ENCODE results near the gene STK31. TPM values are rescaled to one million over a fixed set of nuclear protein-coding genes. Genes with fewer than 3 reads are reported as not detected.
"Not testable (repeated sequence)": the region's sequence is repeated elsewhere in the genome, so short reads cannot be mapped to it uniquely, and the experiment has no call there.

STK31 gene
- total and polyA plus RNA-seq, 2 experiments from 2014 or later, result 0.06 to 0.10 TPM

- H3K4me3 ChIP-seq, result peak overlapping the region; percentile 31
- H3K4me2 ChIP-seq, result peak overlapping the region; percentile 89
- H2AFZ ChIP-seq, result peak overlapping the region; percentile 77
- H3K9me3 ChIP-seq (ENCODE audit: low read depth), result no peaks in the 10 kb centered on the region
- peak overlapping the region; percentile 81 for H3K27ac ChIP-seq
- WGBS (ENCODE audit: low lambda C conversion rate, missing lambda C conversion rate), result 5% methylated on average over 42 of the region's 42 CpGs
- no peaks in the 10 kb centered on the region for H3K36me3 ChIP-seq (replicated peaks; ENCODE audit: insufficient read depth, low read depth)
- H4K20me1 ChIP-seq (ENCODE audit: insufficient read depth, poor library complexity, severe bottlenecking), result no peaks in the 10 kb centered on the region
- no peaks in the 10 kb centered on the region for H3K9me2 ChIP-seq (replicated peaks; ENCODE audit: insufficient read depth)
- H3K27me3 ChIP-seq, result no peaks in the 10 kb centered on the region
- TF ChIP-seq EZH2phosphoT487 (IDR thresholded peaks at IDR 0.05; ENCODE audit: low read depth, severe bottlenecking, unreplicated experiment), result no peak
- TF ChIP-seq, protein P1, sequence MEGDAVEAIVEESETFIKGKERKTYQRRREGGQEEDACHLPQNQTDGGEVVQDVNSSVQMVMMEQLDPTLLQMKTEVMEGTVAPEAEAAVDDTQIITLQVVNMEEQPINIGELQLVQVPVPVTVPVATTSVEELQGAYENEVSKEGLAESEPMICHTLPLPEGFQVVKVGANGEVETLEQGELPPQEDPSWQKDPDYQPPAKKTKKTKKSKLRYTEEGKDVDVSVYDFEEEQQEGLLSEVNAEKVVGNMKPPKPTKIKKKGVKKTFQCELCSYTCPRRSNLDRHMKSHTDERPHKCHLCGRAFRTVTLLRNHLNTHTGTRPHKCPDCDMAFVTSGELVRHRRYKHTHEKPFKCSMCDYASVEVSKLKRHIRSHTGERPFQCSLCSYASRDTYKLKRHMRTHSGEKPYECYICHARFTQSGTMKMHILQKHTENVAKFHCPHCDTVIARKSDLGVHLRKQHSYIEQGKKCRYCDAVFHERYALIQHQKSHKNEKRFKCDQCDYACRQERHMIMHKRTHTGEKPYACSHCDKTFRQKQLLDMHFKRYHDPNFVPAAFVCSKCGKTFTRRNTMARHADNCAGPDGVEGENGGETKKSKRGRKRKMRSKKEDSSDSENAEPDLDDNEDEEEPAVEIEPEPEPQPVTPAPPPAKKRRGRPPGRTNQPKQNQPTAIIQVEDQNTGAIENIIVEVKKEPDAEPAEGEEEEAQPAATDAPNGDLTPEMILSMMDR (IDR thresholded peaks at IDR 0.05; ENCODE audit: poor library complexity), result no peak
- no peak for TF ChIP-seq EZH2 (IDR thresholded peaks at IDR 0.05; ENCODE audit: borderline replicate concordance)
- DNase-seq (ENCODE audit: low spot score), result peak; percentile 84
- H3K4me1 ChIP-seq (ENCODE audit: insufficient read depth), result no peaks in the 10 kb centered on the region
- peaks cover 20% of the 10 kb centered on the region for H3K79me2 ChIP-seq
These were observed 29.3 kb upstream of the STK31 start for GRCh38 chr7:23680414-23681405.

DNA sequence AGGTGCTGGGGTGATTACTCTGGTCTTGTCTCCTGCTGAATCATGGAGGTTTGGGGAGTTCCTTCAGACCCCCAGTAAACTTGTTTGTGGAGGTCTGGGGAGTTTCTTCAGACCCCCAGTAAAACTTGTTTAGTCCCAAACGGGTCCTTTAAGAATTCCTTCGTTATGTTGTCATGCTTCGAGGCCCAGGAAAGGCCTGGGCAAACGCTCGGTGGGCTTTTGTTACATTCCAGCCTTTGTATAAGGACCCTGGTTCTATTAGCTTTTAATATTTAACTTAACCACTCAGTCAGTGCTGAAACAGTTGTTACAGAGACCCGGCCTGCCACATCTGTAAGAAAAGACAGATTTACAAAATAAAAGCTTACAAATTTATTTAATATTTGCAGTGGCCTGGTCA, 26.0 kb upstream of the STK31 start:
- Histone ChIP-seq H3K27ac (peak overlapping the region; percentile 16), H3K4me2 (peak overlapping the region; percentile 13), H3K79me2 (peaks cover 40% of the 10 kb centered on the region)
- H3K9me2 ChIP-seq (replicated peaks; ENCODE audit: insufficient read depth); H3K4me1 ChIP-seq (ENCODE audit: insufficient read depth); H2AFZ ChIP-seq; H4K20me1 ChIP-seq (ENCODE audit: insufficient read depth, poor library complexity, severe bottlenecking); H3K4me3 ChIP-seq; H3K9me3 ChIP-seq (ENCODE audit: low read depth); H3K27me3 ChIP-seq; DNase-seq (ENCODE audit: low spot score); H3K36me3 ChIP-seq (replicated peaks; ENCODE audit: insufficient read depth, low read depth): not testable (repeated sequence)
- WGBS (ENCODE audit: low lambda C conversion rate, missing lambda C conversion rate), result 50% methylated on average over 6 of the region's 6 CpGs

DNA sequence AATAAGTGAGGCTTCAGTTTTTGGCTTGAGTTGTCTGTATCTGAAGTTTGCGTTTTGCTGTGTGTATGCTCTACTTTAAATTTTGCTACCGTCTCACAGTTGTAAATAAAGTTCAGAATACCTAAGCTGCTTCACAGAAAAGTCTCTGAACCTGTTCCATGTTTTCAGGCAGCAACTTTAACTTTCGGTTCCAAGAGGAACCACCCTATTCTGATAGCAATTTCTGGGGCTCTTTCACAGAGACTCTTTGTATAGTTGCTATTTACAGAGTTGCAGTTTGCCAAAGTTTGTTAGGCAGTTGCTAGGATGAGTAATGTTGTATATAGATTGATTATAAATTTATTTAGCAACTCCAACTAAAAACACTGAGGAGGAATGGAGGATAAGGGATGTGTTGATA, 24.3 kb upstream of the STK31 start:
- Histone ChIP-seq H3K79me2 (peaks cover 40% of the 10 kb centered on the region), H3K4me3 (no peak overlapping the region), H3K27ac (no peak overlapping the region), H3K9me2 (replicated peaks; ENCODE audit: insufficient read depth) (no peaks in the 10 kb centered on the region), H4K20me1 (ENCODE audit: insufficient read depth, poor library complexity, severe bottlenecking) (no peaks in the 10 kb centered on the region), H3K4me2 (no peak overlapping the region), H3K36me3 (replicated peaks; ENCODE audit: insufficient read depth, low read depth) (no peaks in the 10 kb centered on the region), H2AFZ (no peak overlapping the region), H3K4me1 (ENCODE audit: insufficient read depth) (no peaks in the 10 kb centered on the region), H3K27me3 (no peaks in the 10 kb centered on the region), H3K9me3 (ENCODE audit: low read depth) (no peaks in the 10 kb centered on the region)
- WGBS (ENCODE audit: low lambda C conversion rate, missing lambda C conversion rate), result 85% methylated on average over 3 of the region's 3 CpGs
- DNase-seq (ENCODE audit: low spot score), result no peak
- TF ChIP-seq EZH2 (IDR thresholded peaks at IDR 0.05; ENCODE audit: borderline replicate concordance) (no peak), EZH2phosphoT487 (IDR thresholded peaks at IDR 0.05; ENCODE audit: low read depth, severe bottlenecking, unreplicated experiment) (no peak)
- TF ChIP-seq, protein P1 (IDR thresholded peaks at IDR 0.05; ENCODE audit: poor library complexity), result no peak

DNA sequence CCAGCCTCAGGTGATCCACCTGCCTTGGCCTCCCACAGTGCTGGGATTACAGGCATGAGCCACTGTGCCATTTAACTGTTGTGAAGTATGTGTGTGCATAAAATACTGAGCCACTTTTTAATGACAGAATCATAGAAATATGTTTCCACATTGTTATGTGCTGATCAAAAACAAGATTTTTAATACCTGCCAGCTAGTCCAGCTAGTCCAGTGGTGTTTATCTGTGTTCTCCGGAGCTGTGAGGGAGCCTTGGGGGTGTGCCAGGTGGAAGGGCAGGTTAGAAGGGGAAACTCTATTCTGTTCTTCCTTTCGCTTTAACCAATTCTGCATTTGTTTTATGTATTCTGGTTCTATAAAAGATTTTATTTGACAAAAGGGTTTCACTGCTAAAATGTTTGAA, 23.0 kb upstream of the STK31 start:
- Histone ChIP-seq H3K36me3 (replicated peaks; ENCODE audit: insufficient read depth, low read depth) (no peaks in the 10 kb centered on the region), H3K4me3 (no peak overlapping the region), H3K4me1 (ENCODE audit: insufficient read depth) (no peaks in the 10 kb centered on the region), H3K9me3 (ENCODE audit: low read depth) (no peaks in the 10 kb centered on the region), H3K27ac (no peak overlapping the region), H3K9me2 (replicated peaks; ENCODE audit: insufficient read depth) (no peaks in the 10 kb centered on the region), H2AFZ (no peak overlapping the region), H3K27me3 (no peaks in the 10 kb centered on the region), H3K79me2 (peaks cover 28% of the 10 kb centered on the region), H3K4me2 (no peak overlapping the region), H4K20me1 (ENCODE audit: insufficient read depth, poor library complexity, severe bottlenecking) (no peaks in the 10 kb centered on the region)
- TF ChIP-seq, protein P1 (IDR thresholded peaks at IDR 0.05; ENCODE audit: poor library complexity), result no peak
- whole genome bisulfite sequencing (ENCODE audit: low lambda C conversion rate, missing lambda C conversion rate), result 82% methylated on average over 2 of the region's 2 CpGs
- no peak for DNase-seq (ENCODE audit: low spot score)
